ENCODE data around the gene RRAGC.
"Not testable (repeated sequence)": the region's sequence is repeated elsewhere in the genome, so short reads cannot be mapped to it uniquely, and the experiment has no call there.

RRAGC gene

GRCh38 chr1:38817267-38818174 is 42.1 kb downstream of the RRAGC start:
- no peak for TF ChIP-seq POLR2A (IDR thresholded peaks at IDR 0.05; ENCODE audit: low read depth, low read length)
- DNase-seq (ENCODE audit: insufficient read length, low spot score) (no peak), FAIRE-seq (no peak)

GRCh38 chr1:38815903-38816627 is 43.5 kb downstream of the RRAGC start:
- no peak for TF ChIP-seq POLR2A (IDR thresholded peaks at IDR 0.05; ENCODE audit: low read depth, low read length)
- FAIRE-seq = no peak
- DNase-seq (ENCODE audit: insufficient read length, low spot score) = no peak

- DNase-seq (ENCODE audit: insufficient read length, low spot score) (no peak), FAIRE-seq (no peak)
- TF ChIP-seq POLR2A (IDR thresholded peaks at IDR 0.05; ENCODE audit: low read depth, low read length) = no peak
These were observed 44.5 kb downstream of the RRAGC start for GRCh38 chr1:38814984-38815464.

GRCh38 chr1:38814444-38814983 is 45.1 kb downstream of the RRAGC start:
- no peak for TF ChIP-seq POLR2A (IDR thresholded peaks at IDR 0.05; ENCODE audit: low read depth, low read length)
- DNase-seq (ENCODE audit: insufficient read length, low spot score) = no peak
- no peak for FAIRE-seq

- TF ChIP-seq POLR2A (IDR thresholded peaks at IDR 0.05; ENCODE audit: low read depth, low read length) = no peak
- DNase-seq (ENCODE audit: insufficient read length, low spot score) (no peak), FAIRE-seq (no peak)
These were observed 46.6 kb downstream of the RRAGC start for GRCh38 chr1:38812981-38813380.

- FAIRE-seq; DNase-seq (ENCODE audit: insufficient read length, low spot score): not testable (repeated sequence)
These were observed 48.1 kb downstream of the RRAGC start for GRCh38 chr1:38811466-38811865.

- FAIRE-seq (no peak), DNase-seq (ENCODE audit: insufficient read length, low spot score) (no peak)
- no peak for TF ChIP-seq POLR2A (IDR thresholded peaks at IDR 0.05; ENCODE audit: low read depth, low read length)
These were observed 53.5 kb downstream of the RRAGC start for GRCh38 chr1:38806090-38806489.

GRCh38 chr1:38805036-38805435 is 54.5 kb downstream of the RRAGC start:
- DNase-seq (ENCODE audit: insufficient read length, low spot score) (no peak), FAIRE-seq (no peak)
- TF ChIP-seq POLR2A (IDR thresholded peaks at IDR 0.05; ENCODE audit: low read depth, low read length) = no peak

GRCh38 chr1:38804062-38804886 is 55.3 kb downstream of the RRAGC start:
- FAIRE-seq (no peak), DNase-seq (ENCODE audit: insufficient read length, low spot score) (no peak)
- TF ChIP-seq POLR2A (IDR thresholded peaks at IDR 0.05; ENCODE audit: low read depth, low read length) = no peak

- DNase-seq (ENCODE audit: insufficient read length, low spot score) (no peak), FAIRE-seq (no peak)
- no peak for TF ChIP-seq POLR2A (IDR thresholded peaks at IDR 0.05; ENCODE audit: low read depth, low read length)
These were observed 55.9 kb downstream of the RRAGC start for GRCh38 chr1:38803647-38804046.

GRCh38 chr1:38800720-38801671 is 58.6 kb downstream of the RRAGC start:
- FAIRE-seq (no peak), DNase-seq (ENCODE audit: insufficient read length, low spot score) (no peak)
- no peak for TF ChIP-seq POLR2A (IDR thresholded peaks at IDR 0.05; ENCODE audit: low read depth, low read length)

GRCh38 chr1:38793299-38793698 is 66.3 kb downstream of the RRAGC start:
- no peak for TF ChIP-seq POLR2A (IDR thresholded peaks at IDR 0.05; ENCODE audit: low read depth, low read length)
- FAIRE-seq = no peak
- no peak for DNase-seq (ENCODE audit: insufficient read length, low spot score)

- no peak for TF ChIP-seq POLR2A (IDR thresholded peaks at IDR 0.05; ENCODE audit: low read depth, low read length)
- no peak for DNase-seq (ENCODE audit: insufficient read length, low spot score)
- no peak for FAIRE-seq
These were observed 67.7 kb downstream of the RRAGC start for GRCh38 chr1:38791892-38792291.

Measured in H54 (cell line).